ENCODE data around the gene CHML.

GRCh38 chr1:241630005-241630404, 10.2 kb downstream of the CHML start:
- TF ChIP-seq POLR2A (IDR thresholded peaks at IDR 0.05): no peak
- TF ChIP-seq CTCF (IDR thresholded peaks at IDR 0.05): no peak

Data from right lobe of liver (tissue), 4 donors.